ENCODE measurements around the gene MYO3B. TPM values are rescaled to one million over a fixed set of nuclear protein-coding genes. Genes with fewer than 3 reads are reported as not detected.

The MYO3B gene
- total RNA-seq, 2 experiments from 2014 or later, result not detected

DNA sequence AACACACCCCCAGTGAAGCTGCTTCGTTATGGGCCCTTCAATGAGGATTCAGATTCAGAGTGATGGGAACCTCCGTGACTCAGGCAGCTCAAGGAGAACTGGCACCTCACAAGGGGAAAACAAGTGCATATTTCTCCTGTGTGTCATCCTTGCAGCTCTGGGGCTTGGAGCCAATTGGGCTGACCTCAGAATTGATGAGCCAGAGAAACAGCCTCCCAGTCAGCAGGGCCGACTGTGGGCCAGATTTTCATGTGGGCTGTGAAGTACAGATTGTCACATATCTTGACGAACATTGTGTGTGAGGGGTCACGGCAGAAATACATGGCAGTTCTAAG lies 347.6 kb downstream of the MYO3B start:
- H2AFZ ChIP-seq (ENCODE audit: low read length), result no peak overlapping the region
- no peak for TF ChIP-seq EZH2phosphoT487 (IDR thresholded peaks at IDR 0.05; ENCODE audit: borderline replicate concordance, low read depth, low read length)
- TF ChIP-seq, protein P1, sequence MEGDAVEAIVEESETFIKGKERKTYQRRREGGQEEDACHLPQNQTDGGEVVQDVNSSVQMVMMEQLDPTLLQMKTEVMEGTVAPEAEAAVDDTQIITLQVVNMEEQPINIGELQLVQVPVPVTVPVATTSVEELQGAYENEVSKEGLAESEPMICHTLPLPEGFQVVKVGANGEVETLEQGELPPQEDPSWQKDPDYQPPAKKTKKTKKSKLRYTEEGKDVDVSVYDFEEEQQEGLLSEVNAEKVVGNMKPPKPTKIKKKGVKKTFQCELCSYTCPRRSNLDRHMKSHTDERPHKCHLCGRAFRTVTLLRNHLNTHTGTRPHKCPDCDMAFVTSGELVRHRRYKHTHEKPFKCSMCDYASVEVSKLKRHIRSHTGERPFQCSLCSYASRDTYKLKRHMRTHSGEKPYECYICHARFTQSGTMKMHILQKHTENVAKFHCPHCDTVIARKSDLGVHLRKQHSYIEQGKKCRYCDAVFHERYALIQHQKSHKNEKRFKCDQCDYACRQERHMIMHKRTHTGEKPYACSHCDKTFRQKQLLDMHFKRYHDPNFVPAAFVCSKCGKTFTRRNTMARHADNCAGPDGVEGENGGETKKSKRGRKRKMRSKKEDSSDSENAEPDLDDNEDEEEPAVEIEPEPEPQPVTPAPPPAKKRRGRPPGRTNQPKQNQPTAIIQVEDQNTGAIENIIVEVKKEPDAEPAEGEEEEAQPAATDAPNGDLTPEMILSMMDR (conservative IDR thresholded peaks at IDR 0.05; ENCODE audit: low read length), result no peak
- H3K4me2 ChIP-seq (ENCODE audit: low read length), result no peak overlapping the region
- no peak overlapping the region for H3K27ac ChIP-seq (ENCODE audit: low read depth, low read length, poor library complexity, severe bottlenecking)
- H3K9me3 ChIP-seq (ENCODE audit: low read length), result no peaks in the 10 kb centered on the region
- no peak overlapping the region for H3K4me3 ChIP-seq (ENCODE audit: low read depth, low read length, poor library complexity, severe bottlenecking)
- intact Hi-C loops (cut with micrococcal nuclease; ENCODE audit: unreplicated experiment), result no loop called here
- ChIA-PET POLR2A (interaction anchor here (0.5 to 0.6 kb wide), 2 partner anchors 134 to 886 kb away, joined by 3 read pairs; no protein-coding TSS in a partner anchor), CTCF (ENCODE audit: unreplicated experiment) (no interaction called here)
- DNase-seq (ENCODE audit: low spot score), result no peak
- H3K9me2 ChIP-seq (ENCODE audit: insufficient read depth, low read length), result no peaks in the 10 kb centered on the region
- no peaks in the 10 kb centered on the region for H3K4me1 ChIP-seq (ENCODE audit: insufficient read depth, low read length, poor library complexity, severe bottlenecking)
- no TSS peak for BruUV-seq (replicated peaks)
- no peaks in the 10 kb centered on the region for H4K20me1 ChIP-seq (ENCODE audit: insufficient read depth, low read length)
- H3K79me2 ChIP-seq (ENCODE audit: insufficient read depth, low read depth, low read length), result no peaks in the 10 kb centered on the region
- H3K36me3 ChIP-seq (ENCODE audit: insufficient read depth, low read length), result no peaks in the 10 kb centered on the region

DNA sequence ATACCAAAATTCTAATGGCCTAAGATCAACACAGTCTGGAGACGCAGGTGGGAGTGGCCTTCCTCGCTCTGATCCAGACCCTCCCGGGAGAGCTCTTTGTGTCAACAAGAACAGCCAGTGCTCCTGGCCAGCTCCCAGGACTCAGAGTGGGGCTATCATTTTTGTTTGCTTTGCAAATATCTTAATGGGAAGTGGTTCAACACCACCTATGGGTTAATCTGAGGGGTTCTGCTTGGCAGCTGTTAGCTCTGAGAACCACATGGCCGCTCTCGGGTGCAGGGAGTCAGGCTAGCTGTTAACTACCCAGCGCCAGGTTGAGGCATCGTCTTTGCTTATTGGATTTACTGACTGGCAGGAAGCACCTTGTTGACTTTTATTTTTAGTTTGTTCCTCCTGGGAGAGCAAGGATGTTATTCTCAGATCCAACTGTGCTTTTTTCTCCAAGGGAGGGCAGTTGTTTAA lies 352.4 kb downstream of the MYO3B start:
- Histone ChIP-seq H4K20me1 (ENCODE audit: insufficient read depth, low read length) (no peaks in the 10 kb centered on the region), H3K4me2 (ENCODE audit: low read length) (no peak overlapping the region), H3K4me1 (ENCODE audit: insufficient read depth, low read length, poor library complexity, severe bottlenecking) (no peaks in the 10 kb centered on the region), H3K79me2 (ENCODE audit: insufficient read depth, low read depth, low read length) (no peaks in the 10 kb centered on the region), H2AFZ (ENCODE audit: low read length) (no peak overlapping the region), H3K9me2 (ENCODE audit: insufficient read depth, low read length) (no peaks in the 10 kb centered on the region), H3K4me3 (ENCODE audit: low read depth, low read length, poor library complexity, severe bottlenecking) (no peak overlapping the region), H3K36me3 (ENCODE audit: insufficient read depth, low read length) (no peaks in the 10 kb centered on the region), H3K9me3 (ENCODE audit: low read length) (no peaks in the 10 kb centered on the region), H3K27ac (ENCODE audit: low read depth, low read length, poor library complexity, severe bottlenecking) (no peak overlapping the region)
- no TSS peak for BruUV-seq (replicated peaks)
- intact Hi-C loops (cut with micrococcal nuclease; ENCODE audit: unreplicated experiment), result no loop called here
- DNase-seq (ENCODE audit: low spot score), result no peak
- CTCF ChIA-PET (ENCODE audit: unreplicated experiment), result no interaction called here
- TF ChIP-seq, protein P1 (conservative IDR thresholded peaks at IDR 0.05; ENCODE audit: low read length), result no peak
- TF ChIP-seq EZH2phosphoT487 (IDR thresholded peaks at IDR 0.05; ENCODE audit: borderline replicate concordance, low read depth, low read length), result no peak
- POLR2A ChIA-PET, result interaction anchor here (0.6 to 0.7 kb wide), 2 partner anchors 67 to 345 kb away, joined by 3 read pairs; no protein-coding TSS in a partner anchor

DNA sequence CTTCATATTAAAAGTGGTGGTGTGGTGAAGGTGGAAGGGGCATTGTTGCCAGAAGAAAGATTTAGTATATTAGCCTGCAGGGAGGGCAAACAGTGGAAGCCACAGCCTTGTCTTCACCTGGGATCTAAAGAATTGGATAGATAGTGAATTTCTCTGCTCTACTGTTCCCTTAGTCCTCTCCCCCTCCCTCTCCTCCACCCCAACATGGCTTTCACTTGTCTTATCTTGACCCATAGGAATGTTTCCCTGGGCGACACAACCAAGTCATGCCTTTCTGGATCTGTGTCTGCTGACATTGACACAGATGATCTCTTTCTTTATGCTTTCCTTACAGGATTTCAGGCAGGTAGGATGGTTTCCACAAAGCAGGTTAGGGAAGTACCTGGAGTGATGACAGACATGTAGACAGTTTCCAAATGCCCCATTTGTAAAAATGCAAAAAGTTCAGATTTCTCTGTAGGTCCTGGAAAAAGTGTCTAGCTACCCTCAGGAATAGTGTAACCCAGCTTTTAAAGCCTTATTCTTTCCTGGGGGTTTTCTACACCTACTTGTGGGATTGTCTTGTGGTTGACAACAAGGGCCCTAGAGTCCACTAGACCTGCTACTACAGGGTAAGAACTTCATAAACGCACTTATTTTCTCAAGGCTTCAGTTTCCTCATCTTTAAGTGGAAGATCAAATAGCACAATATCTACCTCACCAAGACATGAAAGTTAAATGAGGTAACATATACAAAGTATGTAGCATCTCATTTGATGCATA lies 353.0 kb downstream of the MYO3B start:
- no peaks in the 10 kb centered on the region for H3K36me3 ChIP-seq (ENCODE audit: insufficient read depth, low read length)
- intact Hi-C loops (cut with micrococcal nuclease; ENCODE audit: unreplicated experiment), result no loop called here
- ChIA-PET POLR2A (interaction anchor here (0.6 to 0.7 kb wide), 2 partner anchors 68 to 349 kb away, joined by 3 read pairs; no protein-coding TSS in a partner anchor), CTCF (ENCODE audit: unreplicated experiment) (no interaction called here)
- H3K9me2 ChIP-seq (ENCODE audit: insufficient read depth, low read length), result no peaks in the 10 kb centered on the region
- H4K20me1 ChIP-seq (ENCODE audit: insufficient read depth, low read length), result no peaks in the 10 kb centered on the region
- BruUV-seq (replicated peaks), result no TSS peak
- no peaks in the 10 kb centered on the region for H3K79me2 ChIP-seq (ENCODE audit: insufficient read depth, low read depth, low read length)
- H3K27ac ChIP-seq (ENCODE audit: low read depth, low read length, poor library complexity, severe bottlenecking), result no peak overlapping the region
- H3K4me1 ChIP-seq (ENCODE audit: insufficient read depth, low read length, poor library complexity, severe bottlenecking), result no peaks in the 10 kb centered on the region
- no peak for DNase-seq (ENCODE audit: low spot score)
- no peaks in the 10 kb centered on the region for H3K9me3 ChIP-seq (ENCODE audit: low read length)
- no peak overlapping the region for H3K4me3 ChIP-seq (ENCODE audit: low read depth, low read length, poor library complexity, severe bottlenecking)
- no peak overlapping the region for H2AFZ ChIP-seq (ENCODE audit: low read length)
- H3K4me2 ChIP-seq (ENCODE audit: low read length), result no peak overlapping the region
- TF ChIP-seq, protein P1 (conservative IDR thresholded peaks at IDR 0.05; ENCODE audit: low read length), result no peak
- no peak for TF ChIP-seq EZH2phosphoT487 (IDR thresholded peaks at IDR 0.05; ENCODE audit: borderline replicate concordance, low read depth, low read length)
